H1 (cell line): ENCODE data around the gene CGNL1. TPM values are rescaled to one million over a fixed set of nuclear protein-coding genes. Genes with fewer than 3 reads are reported as not detected.

ENCODE experiments used
- ASH2L ChIP-seq: fragments of 200-600, 300-600 bp; sonication (generic); IDR thresholded peaks from one replicate; pipeline ENCODE4 v1.7.1; 2017; ENCODE audit warnings: low read length
- POLR2AphosphoS5 ChIP-seq: IDR thresholded peaks from 2 replicates; pipeline ENCODE4 v1.6.1; 2011; ENCODE audit warnings: low read depth, low read length
- RXRA ChIP-seq: IDR thresholded peaks from 2 replicates; pipeline ENCODE4 v1.6.1; 2011; ENCODE audit warnings: low read depth, mild to moderate bottlenecking, low read length, moderate library complexity; ENCODE audit not compliant: insufficient read depth
- SUZ12 ChIP-seq: fragments of 200-600 bp; sonication (generic); IDR thresholded peaks from 2 replicates; pipeline ENCODE4 v1.6.1; 2012; ENCODE audit warnings: mild to moderate bottlenecking, inconsistent platforms, low read length, moderate library complexity, mixed read lengths
- YY1 ChIP-seq: IDR thresholded peaks from 2 replicates; pipeline ENCODE4 v1.6.1; 2011; ENCODE audit warnings: low read depth, mild to moderate bottlenecking, low read length
- ZNF274 ChIP-seq: IDR thresholded peaks from 2 replicates; pipeline ENCODE4 v1.7.0; 2012; ENCODE audit warnings: low read length, borderline replicate concordance; ENCODE audit errors: extremely low read depth
- polyA plus RNA-seq, 7 experiments: library from polyadenylated mRNA; depleted of rRNA in 3 of 7; stranded (reverse) in 5 of 7; unstranded in 2 of 7; fragments of >200 nt in 5 of 7; fragments of 200-250 nt in 2 of 7; gene quantifications; 1 replicate in 5 of 7; 2 replicates in 1 of 7; 4 replicates in 1 of 7; pipeline versions ENCODE4 v1.2.1 to v1.2.3, GENCODE V29; 2011 to 2013; ENCODE audit warnings: missing spikeins in 2 of 7, mixed read lengths in 2 of 7
- total RNA-seq: library from RNA; stranded (reverse); fragmentation: NEBNext Ultra II Directional; extraction: Animal tissue kit (Norgen Biotek cat#: 25700); gene quantifications from 2 replicates; pipeline ENCODE4 v1.2.1, GENCODE V29; 2021

CGNL1 gene
- total and polyA plus RNA-seq, 2 of the 8 experiments (the other 6 are each of a cell fraction or from before 2014, with no cell fraction given), result 21.8 to 75.6 TPM

- TF ChIP-seq RXRA (no peak), POLR2AphosphoS5 (no peak), ZNF274 (no peak), ASH2L (no peak), SUZ12 (no peak), YY1 (no peak)
Measured at GRCh38 chr15:57439128-57440027, 63.1 kb downstream of the CGNL1 start (continued).
